Measurements from ENCODE around the gene NCAN.
A peak's percentile ranks its signal among the peaks of the same experiment; 100 is the strongest.

NCAN gene

GRCh38 chr19:19213426-19214158, 1.8 kb downstream of the NCAN start:
- TF ChIP-seq NFIC (IDR thresholded peaks at IDR 0.05) (no peak), EP300 (IDR thresholded peaks at IDR 0.05; ENCODE audit: borderline replicate concordance) (no peak)

- TF ChIP-seq FOXM1 (IDR thresholded peaks at IDR 0.05; ENCODE audit: borderline replicate concordance, low read depth) (no peak), CEBPB (IDR thresholded peaks at IDR 0.05) (no peak), TAF1 (IDR thresholded peaks at IDR 0.05; ENCODE audit: low read depth) (no peak), RAD21 (IDR thresholded peaks at IDR 0.05; ENCODE audit: low read depth) (no peak), USF1 (IDR thresholded peaks at IDR 0.05) (no peak), ZBTB7A (IDR thresholded peaks at IDR 0.05; ENCODE audit: low read depth) (no peak), MAX (IDR thresholded peaks at IDR 0.05) (no peak), REST (IDR thresholded peaks at IDR 0.05; ENCODE audit: low read depth) (no peak)
These were observed 2.4 kb downstream of the NCAN start for GRCh38 chr19:19214159-19214490.

- TF ChIP-seq ZBTB7A (IDR thresholded peaks at IDR 0.05; ENCODE audit: low read depth) = peak; percentile 68; the same call in 1 of the 2 replicates
- no peak for TF ChIP-seq EP300 (IDR thresholded peaks at IDR 0.05; ENCODE audit: borderline replicate concordance)
- peak; percentile 97 for TF ChIP-seq REST (IDR thresholded peaks at IDR 0.05; ENCODE audit: low read depth)
- no peak for TF ChIP-seq RAD21 (IDR thresholded peaks at IDR 0.05; ENCODE audit: low read depth)
- no peak for TF ChIP-seq CEBPB (IDR thresholded peaks at IDR 0.05)
- TF ChIP-seq MAX (IDR thresholded peaks at IDR 0.05) = peak; percentile 57; the same call in 1 of the 2 replicates
- TF ChIP-seq NFIC (IDR thresholded peaks at IDR 0.05) = no peak
- TF ChIP-seq EGR1 (IDR thresholded peaks at IDR 0.05) = no peak
These were observed 3.1 kb downstream of the NCAN start for GRCh38 chr19:19214892-19215291.

- no peak for TF ChIP-seq CEBPB (IDR thresholded peaks at IDR 0.05)
These were observed 4.0 kb downstream of the NCAN start for GRCh38 chr19:19215792-19216191.

- TF ChIP-seq CEBPB (IDR thresholded peaks at IDR 0.05) = no peak
- no peak for TF ChIP-seq CREB1 (IDR thresholded peaks at IDR 0.05; ENCODE audit: low read depth)
- peak; percentile 34 for TF ChIP-seq RAD21 (IDR thresholded peaks at IDR 0.05; ENCODE audit: low read depth)
These were observed 5.3 kb downstream of the NCAN start for GRCh38 chr19:19217099-19217498.

GRCh38 chr19:19218911-19219310, 7.2 kb downstream of the NCAN start:
- TF ChIP-seq EGR1 (IDR thresholded peaks at IDR 0.05) (no peak), YY1 (IDR thresholded peaks at IDR 0.05; ENCODE audit: low read depth) (no peak), RAD21 (IDR thresholded peaks at IDR 0.05; ENCODE audit: low read depth) (no peak), REST (IDR thresholded peaks at IDR 0.05; ENCODE audit: low read depth) (no peak), CREB1 (IDR thresholded peaks at IDR 0.05; ENCODE audit: low read depth) (no peak), USF1 (IDR thresholded peaks at IDR 0.05) (no peak), FOXM1 (IDR thresholded peaks at IDR 0.05; ENCODE audit: borderline replicate concordance, low read depth) (no peak), ZBTB7A (IDR thresholded peaks at IDR 0.05; ENCODE audit: low read depth) (no peak), CEBPB (IDR thresholded peaks at IDR 0.05) (no peak), EP300 (IDR thresholded peaks at IDR 0.05; ENCODE audit: borderline replicate concordance) (no peak), TEAD4 (IDR thresholded peaks at IDR 0.05) (no peak), TCF12 (IDR thresholded peaks at IDR 0.05; ENCODE audit: low read depth) (no peak)
